H1 (cell line): ENCODE measurements around the gene TERF2IP. TPM values are rescaled to one million over a fixed set of nuclear protein-coding genes. Genes with fewer than 3 reads are reported as not detected.
A peak's percentile ranks its signal among the peaks of the same experiment; 100 is the strongest.

ENCODE experiments used
- CTCF ChIA-PET: fragments of 300-600 bp; sonication (Branson Sonifier 250); formaldehyde crosslinking; loops from one replicate; lab custom pipeline; 2021; ENCODE audit not compliant: partially characterized antibody; lab: Charles Lee
- POLR2A ChIA-PET: fragments of 300-600 bp; sonication (Branson Sonifier 250); formaldehyde crosslinking; loops from one replicate; lab custom pipeline; 2021; ENCODE audit warnings: inconsistent platforms; ENCODE audit not compliant: partially characterized antibody; lab: Charles Lee
- DNase-seq, 2 experiments: peaks; one replicate each; pipeline versions ENCODE4 v3.0.0 to v3.0.0-alpha.2; 2010 to 2022; ENCODE audit warnings: low spot score in 2 of 2, low read depth in 1 of 2, mixed read lengths in 1 of 2
- FAIRE-seq: peaks from 2 replicates; lab custom pipeline; 2011; peaks lifted over from hg19 to GRCh38; lab: Jason Lieb, UNC
- H2AFZ ChIP-seq: 2 replicates; pipeline ENCODE4 v1.8.1; 2012; ENCODE audit warnings: low read length, inconsistent platforms
- H2AK5ac ChIP-seq: 2 replicates; pipeline ENCODE4 v1.6.1; 2013; ENCODE audit warnings: low read depth, low read length
- H2BK120ac ChIP-seq: replicated peaks from 2 replicates; pipeline ENCODE3; 2013; ENCODE audit warnings: low read depth, low read length, inconsistent platforms
- H2BK12ac ChIP-seq: 2 replicates; pipeline ENCODE4 v1.6.1; 2013; ENCODE audit warnings: low read depth, low read length
- H2BK15ac ChIP-seq: 2 replicates; pipeline ENCODE4 v1.6.1; 2013; ENCODE audit warnings: low read length
- H2BK20ac ChIP-seq: 2 replicates; pipeline ENCODE4 v1.6.1; 2013; ENCODE audit warnings: low read length
- H2BK5ac ChIP-seq: 2 replicates; pipeline ENCODE4 v1.6.1; 2013; ENCODE audit warnings: low read depth, low read length
- H3K14ac ChIP-seq: 2 replicates; pipeline ENCODE4 v1.6.1; 2013; ENCODE audit warnings: inconsistent platforms; ENCODE audit not compliant: insufficient read length
- H3K18ac ChIP-seq: 2 replicates; pipeline ENCODE4 v1.6.1; 2013; ENCODE audit warnings: low read length; ENCODE audit errors: extremely low read depth
- H3K23ac ChIP-seq: 2 replicates; pipeline ENCODE4 v1.6.1; 2013; ENCODE audit warnings: inconsistent platforms; ENCODE audit not compliant: insufficient read length
- H3K23me2 ChIP-seq: 2 replicates; pipeline ENCODE4 v1.6.1; 2013; ENCODE audit warnings: low read depth, low read length
- H3K27ac ChIP-seq: 2 replicates; pipeline ENCODE4 v1.6.1; 2011; ENCODE audit warnings: low read depth, low read length, inconsistent platforms
- H3K27me3 ChIP-seq, 4 experiments: replicated peaks in 1 of 4; 1 replicate in 1 of 4; 2 replicates in 3 of 4; pipeline versions ENCODE4 v1.6.1 to v1.8.1; 2011 to 2013; ENCODE audit warnings: low read length in 3 of 4, mild to moderate bottlenecking in 3 of 4, inconsistent platforms in 2 of 4, mixed read lengths in 2 of 4, moderate library complexity in 1 of 4; ENCODE audit not compliant: control insufficient read depth in 3 of 4, insufficient read depth in 3 of 4; ENCODE audit errors: extremely low read depth in 1 of 4
- H3K36me3 ChIP-seq, 4 experiments: 2 replicates each; pipeline versions ENCODE4 v1.6.1 to v1.8.1; 2011 to 2013; ENCODE audit warnings: mild to moderate bottlenecking in 4 of 4, low read length in 3 of 4, moderate library complexity in 2 of 4, control low read depth in 1 of 4, inconsistent platforms in 1 of 4; ENCODE audit not compliant: insufficient read depth in 4 of 4, control insufficient read depth in 2 of 4
- H3K4ac ChIP-seq: replicated peaks from 2 replicates; pipeline ENCODE3; 2013; ENCODE audit warnings: low read length, low read depth, mixed read lengths, inconsistent platforms; ENCODE audit not compliant: insufficient read length
- H3K4me1 ChIP-seq, 4 experiments: replicated peaks in 1 of 4; 1 replicate in 1 of 4; 2 replicates in 3 of 4; pipeline versions ENCODE4 v1.6.1 to v1.8.1; 2011 to 2013; ENCODE audit warnings: low read length in 3 of 4, inconsistent platforms in 2 of 4, mixed read lengths in 1 of 4; ENCODE audit not compliant: insufficient read depth in 4 of 4, control insufficient read depth in 3 of 4
- H3K4me2 ChIP-seq, 2 experiments: 2 replicates each; pipeline versions ENCODE4 v1.6.1 to v1.8.1; 2011 to 2013; ENCODE audit warnings: low read depth in 2 of 2, low read length in 2 of 2, control low read depth in 1 of 2, inconsistent platforms in 1 of 2, mild to moderate bottlenecking in 1 of 2; ENCODE audit not compliant: insufficient read depth in 1 of 2
- H3K4me3 ChIP-seq, 4 experiments: fragments of 200-600, 300-600 bp in 1 of 4; sonication (generic), shearing (Covaris generic), sonication (Bioruptor Twin) in 1 of 4; 2 replicates each; pipeline versions ENCODE4 v1.5.1 to v1.8.1; 2011 to 2016; ENCODE audit warnings: low read length in 4 of 4, low read depth in 3 of 4, control low read depth in 2 of 4, inconsistent platforms in 2 of 4, mild to moderate bottlenecking in 2 of 4, mixed read lengths in 1 of 4, moderate library complexity in 1 of 4; ENCODE audit not compliant: insufficient read depth in 2 of 4; ENCODE audit errors: extremely low read depth in 1 of 4
- H3K56ac ChIP-seq: replicated peaks from 2 replicates; pipeline ENCODE3; 2013; ENCODE audit warnings: low read depth, mild to moderate bottlenecking, mixed read lengths, low read length, inconsistent platforms; ENCODE audit not compliant: insufficient read length
- H3K79me1 ChIP-seq: 2 replicates; pipeline ENCODE4 v1.6.1; 2013; ENCODE audit warnings: low read depth, low read length, control low read depth
- H3K79me2 ChIP-seq, 2 experiments: 2 replicates each; pipeline versions ENCODE4 v1.6.1 to v1.8.1; 2012 to 2013; ENCODE audit warnings: low read length in 2 of 2, mild to moderate bottlenecking in 2 of 2, inconsistent platforms in 1 of 2; ENCODE audit not compliant: insufficient read depth in 2 of 2, control insufficient read depth in 1 of 2
- H3K9ac ChIP-seq, 4 experiments: replicated peaks in 1 of 4; 1 replicate in 1 of 4; 2 replicates in 3 of 4; pipeline versions ENCODE4 v1.6.1 to v1.8.1; 2011 to 2013; ENCODE audit warnings: low read depth in 3 of 4, low read length in 3 of 4, control low read depth in 2 of 4, mild to moderate bottlenecking in 2 of 4, moderate library complexity in 2 of 4, inconsistent platforms in 1 of 4; ENCODE audit errors: extremely low read depth in 1 of 4
- H3K9me3 ChIP-seq, 2 experiments: 2 replicates each; pipeline versions ENCODE4 v1.6.1 to v1.8.1; 2012 to 2013; ENCODE audit warnings: mild to moderate bottlenecking in 2 of 2, moderate library complexity in 2 of 2, control low read depth in 1 of 2, inconsistent platforms in 1 of 2, low read depth in 1 of 2, low read length in 1 of 2, mixed read lengths in 1 of 2; ENCODE audit not compliant: insufficient read depth in 2 of 2
- H4K20me1 ChIP-seq, 2 experiments: replicated peaks in 1 of 2; 2 replicates each; pipeline versions ENCODE3 to v1.8.1; 2011 to 2013; ENCODE audit warnings: inconsistent platforms in 2 of 2, low read length in 2 of 2, mild to moderate bottlenecking in 1 of 2; ENCODE audit not compliant: insufficient read depth in 2 of 2, control insufficient read depth in 1 of 2
- H4K5ac ChIP-seq: 2 replicates; pipeline ENCODE4 v1.6.1; 2013; ENCODE audit warnings: low read length, low read depth, mixed read lengths, inconsistent platforms; ENCODE audit not compliant: insufficient read length
- H4K8ac ChIP-seq: 2 replicates; pipeline ENCODE4 v1.8.0; 2013; ENCODE audit warnings: mild to moderate bottlenecking, moderate library complexity, low read length, inconsistent platforms; ENCODE audit not compliant: insufficient read depth; ENCODE audit errors: extremely low read depth
- H4K91ac ChIP-seq: replicated peaks from 2 replicates; pipeline ENCODE3; 2013; ENCODE audit warnings: low read length, mixed read lengths, inconsistent platforms; ENCODE audit not compliant: insufficient read length
- CHD1 ChIP-seq: IDR thresholded peaks from 2 replicates; pipeline ENCODE4 v1.6.1; 2012; ENCODE audit warnings: low read depth, low read length, improper control_type of control experiment
- RAD21 ChIP-seq, 2 experiments: IDR thresholded peaks in 1 of 2; conservative IDR thresholded peaks in 1 of 2; 2 replicates each; pipeline ENCODE4 v1.6.1; 2011; ENCODE audit warnings: low read depth in 2 of 2, low read length in 2 of 2, improper control_type of control experiment in 1 of 2, inconsistent platforms in 1 of 2, mild to moderate bottlenecking in 1 of 2, moderate library complexity in 1 of 2
- RNF2 ChIP-seq: fragments of 200-900, 300-1000 bp; sonication (generic); IDR thresholded peaks from 2 replicates; pipeline ENCODE4 v1.7.1; 2016; ENCODE audit warnings: borderline replicate concordance, low read depth, mild to moderate bottlenecking, antibody characterized with exemption, low read length; ENCODE audit not compliant: poor library complexity, severe bottlenecking; ENCODE audit errors: missing control alignments
- SIN3A ChIP-seq, 2 experiments: IDR thresholded peaks in 1 of 2; conservative IDR thresholded peaks in 1 of 2; 2 replicates each; pipeline ENCODE4 v1.6.1; 2011 to 2012; ENCODE audit warnings: low read length in 2 of 2, improper control_type of control experiment in 1 of 2, low read depth in 1 of 2, mild to moderate bottlenecking in 1 of 2
- WGBS, 2 experiments: shearing (Covaris generic) in 1 of 2; methylation state at CpG; one replicate each; pipeline versions ENCODE4 v1.1.6 to v1.1.7; 2013 to 2015; ENCODE audit warnings: low lambda C conversion rate in 2 of 2, mixed read lengths in 2 of 2, inconsistent platforms in 1 of 2, low coverage in 1 of 2, missing lambda C conversion rate in 1 of 2; ENCODE audit not compliant: insufficient replicate concordance in 2 of 2, insufficient coverage in 1 of 2, insufficient read length in 1 of 2; ENCODE audit errors: extremely low coverage in 1 of 2, missing lambda C conversion rate in 1 of 2; 5-methylcytosine and 5-hydroxymethylcytosine counted together
- long read RNA-seq, 2 experiments: library from RNA in 1 of 2; library from capped mRNA in 1 of 2; stranded (forward); transcript quantifications; one replicate each; pipeline ENCODE4 v2.0.0, GENCODE V29; 2021; ENCODE audit warnings: inconsistent platforms in 1 of 2
- polyA minus RNA-seq, 3 experiments: library from RNA; depleted of rRNA, polyadenylated mRNA; stranded (reverse); fragments of >200 nt; gene quantifications; 1 replicate in 2 of 3; 2 replicates in 1 of 3; pipeline ENCODE4 v1.2.3, GENCODE V29; 2011
- polyA plus RNA-seq, 7 experiments: library from polyadenylated mRNA; depleted of rRNA in 3 of 7; stranded (reverse) in 5 of 7; unstranded in 2 of 7; fragments of >200 nt in 5 of 7; fragments of 200-250 nt in 2 of 7; gene quantifications; 1 replicate in 5 of 7; 2 replicates in 1 of 7; 4 replicates in 1 of 7; pipeline versions ENCODE4 v1.2.1 to v1.2.3, GENCODE V29; 2011 to 2013; ENCODE audit warnings: missing spikeins in 2 of 7, mixed read lengths in 2 of 7
- total RNA-seq: library from RNA; stranded (reverse); fragmentation: NEBNext Ultra II Directional; extraction: Animal tissue kit (Norgen Biotek cat#: 25700); gene quantifications from 2 replicates; pipeline ENCODE4 v1.2.1, GENCODE V29; 2021

TERF2IP gene, protein sequence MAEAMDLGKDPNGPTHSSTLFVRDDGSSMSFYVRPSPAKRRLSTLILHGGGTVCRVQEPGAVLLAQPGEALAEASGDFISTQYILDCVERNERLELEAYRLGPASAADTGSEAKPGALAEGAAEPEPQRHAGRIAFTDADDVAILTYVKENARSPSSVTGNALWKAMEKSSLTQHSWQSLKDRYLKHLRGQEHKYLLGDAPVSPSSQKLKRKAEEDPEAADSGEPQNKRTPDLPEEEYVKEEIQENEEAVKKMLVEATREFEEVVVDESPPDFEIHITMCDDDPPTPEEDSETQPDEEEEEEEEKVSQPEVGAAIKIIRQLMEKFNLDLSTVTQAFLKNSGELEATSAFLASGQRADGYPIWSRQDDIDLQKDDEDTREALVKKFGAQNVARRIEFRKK
- total RNA-seq (14.4 and 15.1 TPM in 2 replicates), polyA plus RNA-seq (2011; rRNA removed) (5.5 TPM in 2 replicates), polyA minus RNA-seq (2011; rRNA and poly(A)+ RNA removed) (1.7 and 2.3 TPM in 2 replicates)
- 9.4 TPM for polyA plus RNA-seq (2011; cell fraction: cytosol; rRNA removed)
- 4.2 TPM for polyA plus RNA-seq (2011; cell fraction: nucleus; rRNA removed)
- polyA plus RNA-seq (2012, experiment 1 of 2) = 9.0 to 12.3 TPM (median 9.3 TPM) in 4 replicates
- 5.0 TPM for polyA plus RNA-seq (2012, experiment 2 of 2)
- polyA plus RNA-seq (2013, experiment 1 of 2) = 10.4 TPM
- polyA plus RNA-seq (2013, experiment 2 of 2) = 11.0 TPM
- 3.5 TPM for polyA minus RNA-seq (2011; cell fraction: cytosol; rRNA and poly(A)+ RNA removed)
- polyA minus RNA-seq (2011; cell fraction: nucleus; rRNA and poly(A)+ RNA removed) = 6.4 TPM
- long read RNA-seq, experiment 1, partial matches to known transcripts = 1 of 9 reads
- long read RNA-seq, experiment 1, other reads (novel, unspliced or antisense) = 7 of 9 reads
- long read RNA-seq, experiment 2, partial matches to known transcripts = 0 of 3 reads
- long read RNA-seq, experiment 2, other reads (novel, unspliced or antisense) = 2 of 3 reads

DNA sequence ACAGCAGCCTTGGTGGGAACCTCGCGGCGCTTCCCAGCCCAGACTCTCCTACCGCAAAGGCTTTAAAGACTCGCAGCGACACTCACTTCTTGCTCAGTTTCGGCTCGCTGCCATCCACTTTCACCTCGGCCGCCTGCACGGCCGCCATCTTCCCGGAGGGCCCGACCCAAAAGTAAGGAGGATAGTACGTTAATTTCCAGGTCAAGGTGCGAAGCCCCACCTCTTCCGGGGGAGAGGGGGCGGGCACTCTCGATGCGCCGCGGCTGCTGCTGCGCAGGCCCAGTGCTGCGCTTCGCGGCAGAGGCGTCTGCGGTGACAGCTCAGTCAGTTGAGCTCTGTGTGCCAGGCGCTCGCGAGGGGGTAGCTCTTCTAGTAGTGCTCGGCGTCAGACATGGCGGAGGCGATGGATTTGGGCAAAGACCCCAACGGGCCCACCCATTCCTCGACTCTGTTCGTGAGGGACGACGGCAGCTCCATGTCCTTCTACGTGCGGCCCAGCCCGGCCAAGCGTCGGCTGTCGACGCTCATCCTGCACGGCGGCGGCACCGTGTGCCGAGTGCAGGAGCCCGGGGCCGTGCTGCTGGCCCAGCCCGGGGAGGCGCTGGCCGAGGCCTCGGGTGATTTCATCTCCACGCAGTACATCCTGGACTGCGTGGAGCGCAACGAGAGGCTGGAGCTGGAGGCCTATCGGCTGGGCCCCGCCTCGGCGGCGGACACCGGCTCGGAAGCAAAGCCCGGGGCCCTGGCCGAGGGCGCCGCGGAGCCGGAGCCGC, at the start of gene TERF2IP, which contains the start of gene KARS1:
TERF2IP (plus strand) TSS at position 282 of the 773 bp plus-strand sequence; CDS start at position 392, 110 bp downstream.
KARS1 (minus strand) TSS at position 174 of the 773 bp plus-strand sequence; CDS start at position 148, 26 bp downstream.
- Histone ChIP-seq H3K4me1 (peaks cover 0 to 4% (median 1%) of the 10 kb centered on the region in 4 experiments; a peak in 3 of 7 replicates), H3K4me2 (peak within 1 kb of the TSS; percentile 86 to 92), H3K27ac (peak within 1 kb of the TSS; percentile 90), H3K4ac (no peak within 1 kb of the TSS), H2AK5ac (no peak within 1 kb of the TSS), H3K4me3 (peak within 1 kb of the TSS; percentile 83 to 99 (median 97)), H3K36me3 (peaks cover 0 to 21% (median 4%) of the 10 kb centered on the region in 4 experiments; a peak in 3 of 8 replicates), H3K79me1 (peaks cover 13% of the 10 kb centered on the region), H2BK20ac (no peak within 1 kb of the TSS), H2BK15ac (no peak within 1 kb of the TSS; the same call in 1 of the 2 replicates), H3K23me2 (peaks cover 5% of the 10 kb centered on the region), H3K14ac (no peak within 1 kb of the TSS), H4K8ac (peak within 1 kb of the TSS; percentile 99), H4K20me1 (peaks cover 2 to 9% of the 10 kb centered on the region in 2 experiments), H3K18ac (peak within 1 kb of the TSS; percentile 84; the same call in 1 of the 2 replicates), H3K56ac (peak within 1 kb of the TSS; percentile 87), H3K23ac (no peak within 1 kb of the TSS), H2BK120ac (no peak within 1 kb of the TSS), H4K91ac (peak within 1 kb of the TSS; percentile 68), H3K79me2 (peaks cover 37 to 88% of the 10 kb centered on the region in 2 experiments), H3K9me3 (no peaks in the 10 kb centered on the region), H3K27me3 (no peaks in the 10 kb centered on the region), H4K5ac (peak within 1 kb of the TSS; percentile 93), H2BK12ac (no peak within 1 kb of the TSS; the same call in 1 of the 2 replicates), H3K9ac (peak within 1 kb of the TSS; percentile 92 to 96 (median 94)), H2AFZ (peak within 1 kb of the TSS; percentile 86), H2BK5ac (peak within 1 kb of the TSS; percentile 91)
- DNase-seq (peak; percentile 73 to 90), FAIRE-seq (no peak)
- WGBS, 2 experiments = 1% methylated on average over 71 of the region's 76 CpGs; no CpG with 5 or more reads in 1 of the 2 experiments
- ChIA-PET CTCF (interaction anchor here (0.6 to 2.7 kb wide), 6 partner anchors 9 to 183 kb away, joined by 3 to 8 read pairs (median 6); partner anchors contain the start of gene TMEM170A), POLR2A (interaction anchor here (0.6 to 2.4 kb wide), 15 partner anchors 10 to 214 kb away, joined by 3 to 8 read pairs (median 4); partner anchors contain the start of genes ADAT1, CFDP1 and CPHXL2)
- TF ChIP-seq SIN3A (conservative IDR thresholded peaks at IDR 0.05 in 1 of 2, IDR thresholded peaks at IDR 0.05 in 1 of 2; ENCODE audit: low read depth in 1 of 2, low read length in 2 of 2) (peak in 1 of 2 experiments; percentile 95; a peak in 2 of 4 replicates), RAD21 (IDR thresholded peaks at IDR 0.05 in 1 of 2, conservative IDR thresholded peaks at IDR 0.05 in 1 of 2; ENCODE audit: low read depth in 2 of 2, low read length in 2 of 2) (no peak), CHD1 (0 out of 2 replicates have a peak, but pooled peaks have one; percentile 3), RNF2 (no peak)
